PC-9 (cell line): ENCODE data around the gene FRG2. TPM values are rescaled to one million over a fixed set of nuclear protein-coding genes. Genes with fewer than 3 reads are reported as not detected.
"Not testable (repeated sequence)": the region's sequence is repeated elsewhere in the genome, so short reads cannot be mapped to it uniquely, and the experiment has no call there.

Experiments
- Bru-seq: library from RNA; stranded (reverse); fragments of 400-500 nt; gene quantifications from one replicate; lab custom pipeline; 2021; lab: Mats Ljungman, UMichigan
- BruChase-seq, 2 experiments: library from RNA; stranded (reverse); fragments of 400-500 nt; gene quantifications; one replicate each; lab custom pipeline; 2021; lab: Mats Ljungman, UMichigan
- BruUV-seq: library from RNA; stranded (reverse); fragments of 400-500 nt; replicated peaks from 2 replicates; lab custom pipeline; 2021; lab: Mats Ljungman, UMichigan
- CTCF ChIA-PET: fragments of 300-600 bp; sonication (Branson Sonifier 250); formaldehyde crosslinking; loops from one replicate; lab custom pipeline; 2022; ENCODE audit warnings: antibody characterized with exemption; lab: Charles Lee
- POLR2A ChIA-PET: fragments of 300-600 bp; sonication (Branson Sonifier 250); formaldehyde crosslinking; loops from one replicate; lab custom pipeline; 2022; ENCODE audit warnings: antibody characterized with exemption; ENCODE audit not compliant: unreplicated experiment; lab: Charles Lee
- DNase-seq, 2 experiments: peaks; one replicate each; pipeline versions ENCODE4 v3.0.0 to v3.0.0-alpha.2; 2015 to 2022; ENCODE audit warnings: mixed read lengths in 1 of 2
- H2AFZ ChIP-seq: fragments of 200-600 bp; sonication (generic); 2 replicates; pipeline ENCODE4 v1.8.1; 2017; ENCODE audit warnings: antibody characterized with exemption
- H3F3A ChIP-seq: fragments of 200-600 bp; sonication (generic); 2 replicates; pipeline ENCODE4 v1.8.1; 2017; ENCODE audit warnings: antibody characterized with exemption, mild to moderate bottlenecking, low read depth; ENCODE audit not compliant: insufficient read depth
- H3K27ac ChIP-seq: fragments of 200-600 bp; sonication (generic); 2 replicates; pipeline ENCODE4 v1.6.1; 2016; ENCODE audit warnings: mixed run types
- H3K27me3 ChIP-seq: fragments of 200-600 bp; sonication (generic); 2 replicates; pipeline ENCODE4 v1.6.1; 2016; ENCODE audit warnings: low read depth, mixed run types; ENCODE audit not compliant: insufficient read depth
- H3K36me3 ChIP-seq: fragments of 200-600 bp; sonication (generic); 2 replicates; pipeline ENCODE4 v1.6.1; 2016; ENCODE audit warnings: low read depth, mixed run types
- H3K4me1 ChIP-seq: fragments of 200-600 bp; sonication (generic); replicated peaks from 2 replicates; pipeline ENCODE4 v1.6.1; 2016; ENCODE audit warnings: mixed run types; ENCODE audit not compliant: insufficient read depth
- H3K4me2 ChIP-seq: fragments of 200-600 bp; sonication (generic); 2 replicates; pipeline ENCODE4 v1.6.1; 2017; ENCODE audit warnings: mixed run types
- H3K4me3 ChIP-seq: fragments of 200-600 bp; sonication (generic); 2 replicates; pipeline ENCODE4 v1.6.1; 2016; ENCODE audit warnings: mixed run types
- H3K79me2 ChIP-seq: fragments of 200-600 bp; sonication (generic); 2 replicates; pipeline ENCODE4 v1.6.1; 2017; ENCODE audit warnings: low read depth, mixed run types
- H3K9me2 ChIP-seq: fragments of 200-600 bp; sonication (generic); 2 replicates; pipeline ENCODE4 v1.8.1; 2017; ENCODE audit warnings: mild to moderate bottlenecking; ENCODE audit not compliant: insufficient read depth
- H3K9me3 ChIP-seq: fragments of 200-600 bp; sonication (generic); 2 replicates; pipeline ENCODE4 v1.8.1; 2016; ENCODE audit warnings: low read depth; ENCODE audit not compliant: insufficient read depth
- H4K20me1 ChIP-seq: fragments of 200-600 bp; sonication (generic); 2 replicates; pipeline ENCODE4 v1.8.1; 2017; ENCODE audit not compliant: insufficient read depth
- intact Hi-C: fragments of 100-400 bp; cut with micrococcal nuclease; formaldehyde crosslinking; loops from one replicate; pipeline ENCODE4 v1.10.0; 2022; ENCODE audit not compliant: unreplicated experiment
- long read RNA-seq: library from polyadenylated mRNA; stranded (forward); transcript quantifications from one replicate; pipeline ENCODE4 v2.0.0, GENCODE V29; 2022
- total RNA-seq: library from RNA; stranded (reverse); gene quantifications from 2 replicates; pipeline ENCODE4 v1.2.3, GENCODE V29; 2021

Gene FRG2
- total RNA-seq: not detected in 2 replicates
- not detected for Bru-seq, nascent RNA
- BruChase-seq, experiment 1, labeled RNA remaining after a 2-hour chase: not detected
- percentile 20 among the genes with signal in this experiment for BruChase-seq, experiment 2, labeled RNA remaining after a 6-hour chase
- long read RNA-seq: 0 reads

- H3K4me3 ChIP-seq, BruUV-seq, H3F3A ChIP-seq, H3K9me2 ChIP-seq, H3K79me2 ChIP-seq, H4K20me1 ChIP-seq, H3K4me2 ChIP-seq, POLR2A ChIA-PET, H3K4me1 ChIP-seq, H3K36me3 ChIP-seq, H3K27ac ChIP-seq, H2AFZ ChIP-seq, H3K9me3 ChIP-seq, H3K27me3 ChIP-seq, DNase-seq, CTCF ChIA-PET, intact Hi-C loops: not testable (repeated sequence)
These were observed at the start of gene FRG2 for GRCh38 chr4:190027156-190027555. TSS of gene FRG2 (minus strand) at chr4:190027256. CDS start at chr4:190027204, 52 bp downstream.

DNA sequence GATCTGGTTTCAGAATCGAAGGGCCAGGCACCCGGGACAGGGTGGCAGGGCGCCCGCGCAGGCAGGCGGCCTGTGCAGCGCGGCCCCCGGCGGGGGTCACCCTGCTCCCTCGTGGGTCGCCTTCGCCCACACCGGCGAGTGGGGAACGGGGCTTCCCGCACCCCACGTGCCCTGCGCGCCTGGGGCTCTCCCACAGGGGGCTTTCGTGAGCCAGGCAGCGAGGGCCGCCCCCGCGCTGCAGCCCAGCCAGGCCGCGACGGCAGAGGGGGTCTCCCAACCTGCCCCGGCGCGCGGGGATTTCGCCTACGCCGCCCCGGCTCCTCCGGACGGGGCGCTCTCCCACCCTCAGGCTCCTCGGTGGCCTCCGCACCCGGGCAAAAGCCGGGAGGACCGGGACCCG is 41.3 kb upstream of the FRG2 start:
- H3K9me2 ChIP-seq, H3K4me2 ChIP-seq, H4K20me1 ChIP-seq, POLR2A ChIA-PET, H2AFZ ChIP-seq, H3F3A ChIP-seq, H3K79me2 ChIP-seq, H3K9me3 ChIP-seq, CTCF ChIA-PET, H3K27me3 ChIP-seq, intact Hi-C loops, H3K36me3 ChIP-seq, H3K4me1 ChIP-seq, DNase-seq, H3K27ac ChIP-seq, H3K4me3 ChIP-seq, BruUV-seq: not testable (repeated sequence)

DNA sequence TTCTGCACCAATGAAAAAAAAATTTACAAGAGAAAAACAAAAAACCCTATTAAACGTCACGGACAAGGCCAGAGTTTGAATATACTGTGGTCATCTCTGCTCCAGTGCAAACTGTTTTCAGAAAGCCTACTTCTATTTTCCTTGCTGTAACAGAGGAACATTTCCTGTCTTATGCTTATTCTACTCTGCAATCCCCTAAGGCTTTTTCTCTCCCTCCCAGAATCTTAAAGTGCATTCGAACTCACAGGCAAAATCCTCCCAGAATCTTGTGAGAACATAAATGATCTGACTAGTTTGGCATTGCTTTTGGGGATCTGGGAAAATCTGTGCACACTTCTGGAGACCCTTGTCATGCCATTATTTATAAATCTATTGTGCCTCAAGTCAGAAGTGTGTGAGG is 37.7 kb upstream of the FRG2 start:
- H3K27ac ChIP-seq, H3K4me2 ChIP-seq, H3K9me3 ChIP-seq, H4K20me1 ChIP-seq, DNase-seq, CTCF ChIA-PET, H3K27me3 ChIP-seq, BruUV-seq, intact Hi-C loops, H2AFZ ChIP-seq, POLR2A ChIA-PET, H3K36me3 ChIP-seq, H3K9me2 ChIP-seq, H3F3A ChIP-seq, H3K4me3 ChIP-seq, H3K79me2 ChIP-seq, H3K4me1 ChIP-seq: not testable (repeated sequence)

DNA sequence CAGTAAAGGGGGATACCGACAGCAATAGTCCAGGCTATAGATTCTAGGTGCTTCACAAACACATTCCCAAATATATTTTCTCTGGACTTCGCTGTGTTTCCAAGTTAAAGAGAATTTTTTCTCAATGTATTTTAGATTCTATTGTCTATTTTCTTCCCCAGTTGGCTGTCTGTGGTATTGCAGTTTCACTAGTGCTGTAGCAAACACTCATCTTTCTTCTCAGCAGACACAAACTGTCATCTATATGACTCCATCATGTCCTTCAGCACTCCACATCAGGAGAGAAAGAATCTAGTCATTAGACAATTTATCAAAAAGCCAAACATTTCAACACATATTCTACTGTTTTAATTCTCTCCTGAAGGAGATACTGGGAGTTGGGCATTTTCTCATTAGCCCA is 37.3 kb upstream of the FRG2 start, which contains the start of gene DBET:
Gene DBET, plus strand, starts transcription at position 161 of the 400 bp plus-strand sequence.
- H4K20me1 ChIP-seq, POLR2A ChIA-PET, H3K9me3 ChIP-seq, H3K9me2 ChIP-seq, intact Hi-C loops, H3K79me2 ChIP-seq, H3F3A ChIP-seq, CTCF ChIA-PET, H3K4me1 ChIP-seq, H3K4me2 ChIP-seq, BruUV-seq, H3K27me3 ChIP-seq, H2AFZ ChIP-seq, H3K4me3 ChIP-seq, DNase-seq, H3K27ac ChIP-seq, H3K36me3 ChIP-seq: not testable (repeated sequence)

DNA sequence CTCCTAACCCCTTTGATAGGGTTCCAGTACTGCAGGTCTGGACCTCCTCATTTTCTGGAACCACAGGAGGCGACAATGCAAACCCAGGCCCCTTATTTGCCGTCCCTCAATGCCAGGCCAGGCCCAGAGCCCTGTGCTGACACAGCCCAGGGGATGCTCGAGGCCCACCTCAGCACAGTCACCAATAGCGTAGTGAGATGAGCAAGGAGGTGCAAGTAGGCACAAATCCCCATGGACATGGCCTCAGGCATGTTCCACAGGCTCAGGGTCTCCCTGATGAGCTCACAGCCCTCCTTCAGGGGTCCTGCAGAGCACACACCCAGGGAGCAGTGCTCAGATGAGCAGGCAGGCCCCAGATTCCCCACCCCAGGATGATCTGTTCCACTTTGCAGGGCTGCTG is 31.9 kb upstream of the FRG2 start:
- H3K4me1 ChIP-seq, CTCF ChIA-PET, H3K27ac ChIP-seq, H3F3A ChIP-seq, BruUV-seq, POLR2A ChIA-PET, H3K4me3 ChIP-seq, DNase-seq, H3K79me2 ChIP-seq, H3K36me3 ChIP-seq, intact Hi-C loops, H2AFZ ChIP-seq, H3K9me2 ChIP-seq, H3K27me3 ChIP-seq, H4K20me1 ChIP-seq, H3K4me2 ChIP-seq, H3K9me3 ChIP-seq: not testable (repeated sequence)

DNA sequence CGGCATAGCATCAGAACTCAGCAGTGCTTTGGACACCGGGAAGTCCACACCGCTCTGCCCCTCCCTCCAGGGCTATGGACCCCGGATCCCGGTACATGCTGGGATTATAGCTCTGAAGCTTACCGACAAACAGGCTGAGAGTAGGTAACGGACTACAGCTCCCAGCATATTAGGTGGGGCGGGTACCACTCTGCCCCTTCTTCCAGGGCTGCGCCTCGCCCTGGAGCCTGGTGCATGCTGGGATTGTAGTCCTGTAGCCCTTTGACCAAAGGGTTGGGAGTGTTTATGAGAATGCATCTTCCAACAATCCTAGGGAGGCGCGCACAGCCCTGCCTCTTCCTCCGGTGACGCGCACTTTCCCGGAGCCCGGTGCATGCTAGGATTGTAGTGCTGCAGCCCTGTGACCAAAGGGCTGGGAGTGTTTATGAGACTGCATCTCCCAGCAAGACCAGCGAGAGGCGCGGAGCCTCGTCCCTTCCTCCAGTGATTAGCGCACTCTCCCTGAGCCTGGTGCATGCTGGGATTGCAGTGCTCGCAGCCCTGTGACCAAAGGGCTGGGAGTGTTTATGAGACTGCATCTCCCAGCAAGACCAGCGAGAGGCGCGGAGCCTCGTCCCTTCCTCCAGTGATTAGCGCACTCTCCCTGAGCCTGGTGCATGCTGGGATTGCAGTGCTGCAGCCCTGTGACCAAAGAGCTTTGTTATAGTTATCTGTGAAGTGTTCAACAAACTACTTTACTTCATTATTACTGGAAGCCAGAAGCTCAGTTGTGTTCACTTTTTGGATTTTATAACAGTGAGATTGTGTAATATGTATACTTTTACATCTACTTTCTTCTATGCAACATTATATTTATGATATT is 22.6 kb upstream of the FRG2 start:
- H3K79me2 ChIP-seq, H3K27ac ChIP-seq, DNase-seq, BruUV-seq, H3K9me3 ChIP-seq, H3K27me3 ChIP-seq, H3K36me3 ChIP-seq, H3F3A ChIP-seq, H2AFZ ChIP-seq, H3K4me2 ChIP-seq, POLR2A ChIA-PET, H3K4me3 ChIP-seq, intact Hi-C loops, H4K20me1 ChIP-seq, CTCF ChIA-PET, H3K4me1 ChIP-seq, H3K9me2 ChIP-seq: not testable (repeated sequence)
